Subcutaneous adipose tissue (tissue), 4 donors: ENCODE measurements around the gene CES4A. TPM values are rescaled to one million over a fixed set of nuclear protein-coding genes. Genes with fewer than 3 reads are reported as not detected.

ENCODE experiments used
- total RNA-seq, 4 donors: library from RNA; depleted of rRNA; stranded (reverse); fragments of >200 nt; gene quantifications; one replicate each; pipeline ENCODE4 v1.1.0, GENCODE V29; 2016
- TF ChIP-seq, protein P1 (sequence below): fragments of 450-650 bp; IDR thresholded peaks from one replicate; pipeline ENCODE4 v1.5.1; 2016; ENCODE audit warnings: low read depth, mild to moderate bottlenecking, control low read depth, antibody characterized with exemption, moderate library complexity

CES4A gene
- total RNA-seq, 4 donors from 2014 or later: 5.4 to 25.2 (median 6.6) TPM

- TF ChIP-seq, protein P1, sequence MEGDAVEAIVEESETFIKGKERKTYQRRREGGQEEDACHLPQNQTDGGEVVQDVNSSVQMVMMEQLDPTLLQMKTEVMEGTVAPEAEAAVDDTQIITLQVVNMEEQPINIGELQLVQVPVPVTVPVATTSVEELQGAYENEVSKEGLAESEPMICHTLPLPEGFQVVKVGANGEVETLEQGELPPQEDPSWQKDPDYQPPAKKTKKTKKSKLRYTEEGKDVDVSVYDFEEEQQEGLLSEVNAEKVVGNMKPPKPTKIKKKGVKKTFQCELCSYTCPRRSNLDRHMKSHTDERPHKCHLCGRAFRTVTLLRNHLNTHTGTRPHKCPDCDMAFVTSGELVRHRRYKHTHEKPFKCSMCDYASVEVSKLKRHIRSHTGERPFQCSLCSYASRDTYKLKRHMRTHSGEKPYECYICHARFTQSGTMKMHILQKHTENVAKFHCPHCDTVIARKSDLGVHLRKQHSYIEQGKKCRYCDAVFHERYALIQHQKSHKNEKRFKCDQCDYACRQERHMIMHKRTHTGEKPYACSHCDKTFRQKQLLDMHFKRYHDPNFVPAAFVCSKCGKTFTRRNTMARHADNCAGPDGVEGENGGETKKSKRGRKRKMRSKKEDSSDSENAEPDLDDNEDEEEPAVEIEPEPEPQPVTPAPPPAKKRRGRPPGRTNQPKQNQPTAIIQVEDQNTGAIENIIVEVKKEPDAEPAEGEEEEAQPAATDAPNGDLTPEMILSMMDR: no peak
Observed at GRCh38 chr16:66973716-66974115, 14.7 kb upstream of the CES4A start.

DNA sequence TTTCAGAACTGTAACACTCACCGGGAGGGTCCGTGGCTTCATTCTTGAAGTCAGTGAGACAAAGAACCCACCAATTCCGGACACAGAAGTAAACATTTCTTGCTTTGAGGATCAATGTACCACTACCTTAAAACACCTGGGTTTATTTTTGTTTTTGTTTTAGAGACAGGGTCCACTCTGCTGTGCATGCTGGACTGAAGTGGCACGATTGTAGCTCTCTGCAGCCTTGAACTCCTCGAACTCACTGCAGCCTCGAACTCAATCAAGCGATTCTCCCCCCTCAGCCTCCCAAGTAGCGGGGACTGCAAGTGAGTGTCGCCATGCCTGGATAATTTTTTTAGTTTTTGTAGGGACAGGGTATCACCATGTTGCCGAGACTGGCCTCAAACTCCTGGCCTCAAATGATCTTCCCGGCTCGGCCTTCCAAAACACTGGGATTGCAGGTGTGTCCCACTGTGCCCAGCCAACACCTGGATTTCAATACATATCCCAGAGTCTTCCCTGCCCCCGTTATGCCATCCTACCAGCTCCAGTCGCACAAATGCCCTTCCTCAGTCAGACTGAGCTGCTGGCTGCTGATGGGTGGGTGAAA, 13.0 kb upstream of the CES4A start:
- TF ChIP-seq, protein P1: no peak

- TF ChIP-seq, protein P1: no peak
Observed at GRCh38 chr16:66976746-66977145, 11.6 kb upstream of the CES4A start.

DNA sequence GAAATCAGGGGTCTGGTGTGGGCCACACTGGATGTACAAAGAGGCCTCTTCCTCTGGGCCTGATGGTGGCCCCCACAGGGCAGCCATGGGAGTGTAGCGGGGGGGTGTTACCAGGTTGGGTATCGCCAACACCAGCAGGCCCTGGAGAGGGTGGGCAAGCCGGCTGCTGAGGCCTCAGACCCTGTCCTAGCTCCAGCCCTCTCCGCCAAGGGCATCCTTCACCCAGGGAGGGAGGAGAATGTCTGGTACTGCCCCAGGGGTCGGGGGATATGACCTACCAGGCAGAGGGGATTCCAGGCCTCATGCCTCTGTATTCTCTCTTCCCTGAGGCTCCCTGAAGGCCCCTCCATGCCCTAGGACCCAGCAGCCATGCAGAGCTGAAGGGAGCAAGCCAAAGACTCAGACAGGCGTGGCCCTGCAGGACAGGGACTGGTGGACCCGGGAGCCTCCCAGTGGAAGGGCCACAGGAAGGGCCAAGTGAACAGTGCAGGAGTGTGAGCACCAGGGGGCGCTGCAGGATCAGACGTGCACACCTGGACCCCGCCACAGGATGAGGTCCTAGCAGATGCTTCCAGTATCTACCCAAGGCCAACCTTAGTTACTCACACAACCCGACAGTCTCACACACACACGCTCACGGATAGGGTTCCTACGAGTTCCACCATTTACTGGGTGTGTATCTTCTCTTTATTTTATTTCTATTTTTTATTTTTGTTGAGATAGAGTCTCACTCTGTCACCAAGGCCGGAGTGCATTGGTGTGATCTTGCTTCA, 10.9 kb upstream of the CES4A start:
- TF ChIP-seq, protein P1: no peak

GRCh38 chr16:66979011-66979717, 9.2 kb upstream of the CES4A start:
- TF ChIP-seq, protein P1: no peak

DNA sequence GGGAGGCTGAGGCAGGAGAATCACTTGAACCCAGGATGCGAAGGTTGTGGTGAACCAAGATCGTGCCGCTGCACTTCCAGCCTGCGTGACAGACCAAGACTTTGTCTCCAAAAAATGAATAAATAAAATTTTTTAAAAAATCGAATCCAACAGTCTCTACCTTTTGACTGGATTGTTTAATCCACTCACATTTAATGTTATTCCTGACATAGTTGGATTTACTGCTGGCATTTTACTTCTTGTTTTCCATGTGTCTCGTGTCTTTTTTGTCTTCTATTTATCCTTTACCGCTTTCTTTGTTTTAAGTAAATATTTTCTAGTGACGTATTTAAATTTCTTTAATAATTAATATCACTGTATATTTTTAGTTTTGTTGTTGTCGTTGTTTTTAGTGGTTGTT, 5.4 kb upstream of the CES4A start:
- TF ChIP-seq, protein P1: no peak

GRCh38 chr16:66984892-66985311, 3.5 kb upstream of the CES4A start:
- TF ChIP-seq, protein P1: no peak
